Brain microvascular endothelial cell (primary cell): ENCODE measurements around the gene RHOD.

Source experiments
- DNase-seq: peaks from one replicate; pipeline ENCODE4 v3.0.0-alpha.2; 2020
- H3K27ac ChIP-seq: fragments of 250-450 bp; sonication (Bioruptor Pico); 2 replicates; pipeline ENCODE4 v1.5.1; 2020; ENCODE audit warnings: mild to moderate bottlenecking, moderate library complexity
- H3K27me3 ChIP-seq: fragments of 250-450 bp; sonication (Bioruptor Pico); replicated peaks from 2 replicates; pipeline ENCODE4 v1.5.1; 2020; ENCODE audit warnings: mild to moderate bottlenecking
- H3K36me3 ChIP-seq: fragments of 250-450 bp; sonication (Bioruptor Pico); replicated peaks from 2 replicates; pipeline ENCODE4 v1.5.1; 2020; ENCODE audit warnings: mild to moderate bottlenecking
- H3K4me3 ChIP-seq: 2 replicates; pipeline ENCODE4 v1.5.1; 2011; ENCODE audit warnings: low read depth, mild to moderate bottlenecking, control low read depth, low read length, moderate library complexity
- in situ Hi-C: cut with HindIII; loops from 2 replicates; pipeline ENCODE4 v1.10.0; 2017; ENCODE audit warnings: low sequenced_read_pairs, low pct_ligation_motif_present
- TF ChIP-seq, protein P1 (sequence below): IDR thresholded peaks from 2 replicates; pipeline ENCODE4 v1.5.1; 2011; ENCODE audit warnings: low read depth, mild to moderate bottlenecking, moderate library complexity, low read length, control low read depth, inconsistent platforms; ENCODE audit errors: missing control alignments

The RHOD gene

DNA sequence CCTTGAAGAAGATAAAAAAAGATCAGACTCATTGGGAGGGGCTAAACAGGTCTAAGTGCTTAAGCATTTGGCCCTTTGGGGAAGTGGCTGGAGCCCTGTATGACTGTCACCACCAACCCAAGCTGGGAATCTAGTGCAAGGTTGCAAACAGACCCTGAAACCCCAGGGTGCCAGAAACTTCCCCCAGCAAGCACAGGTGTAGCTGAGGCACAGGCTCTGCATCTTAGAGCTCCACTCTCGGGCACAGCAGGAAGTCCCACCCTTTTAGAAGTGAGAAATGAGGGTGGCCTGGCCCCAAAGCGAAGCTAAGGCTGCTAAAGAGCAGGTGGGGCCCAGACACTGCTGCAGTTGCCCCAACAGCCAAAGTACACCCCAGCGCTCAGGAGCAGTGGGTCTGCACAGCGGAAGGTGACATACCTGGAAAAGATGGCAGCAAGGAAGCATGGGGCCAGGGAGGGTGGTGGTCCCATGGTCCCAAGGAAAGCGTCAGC, 56.6 kb downstream of the RHOD start:
- no peak overlapping the region for H3K27ac ChIP-seq
- no peaks in the 10 kb centered on the region for H3K27me3 ChIP-seq
- no peak overlapping the region for H3K4me3 ChIP-seq
- in situ Hi-C loops = no loop called here
- H3K36me3 ChIP-seq = no peaks in the 10 kb centered on the region
- TF ChIP-seq, protein P1, sequence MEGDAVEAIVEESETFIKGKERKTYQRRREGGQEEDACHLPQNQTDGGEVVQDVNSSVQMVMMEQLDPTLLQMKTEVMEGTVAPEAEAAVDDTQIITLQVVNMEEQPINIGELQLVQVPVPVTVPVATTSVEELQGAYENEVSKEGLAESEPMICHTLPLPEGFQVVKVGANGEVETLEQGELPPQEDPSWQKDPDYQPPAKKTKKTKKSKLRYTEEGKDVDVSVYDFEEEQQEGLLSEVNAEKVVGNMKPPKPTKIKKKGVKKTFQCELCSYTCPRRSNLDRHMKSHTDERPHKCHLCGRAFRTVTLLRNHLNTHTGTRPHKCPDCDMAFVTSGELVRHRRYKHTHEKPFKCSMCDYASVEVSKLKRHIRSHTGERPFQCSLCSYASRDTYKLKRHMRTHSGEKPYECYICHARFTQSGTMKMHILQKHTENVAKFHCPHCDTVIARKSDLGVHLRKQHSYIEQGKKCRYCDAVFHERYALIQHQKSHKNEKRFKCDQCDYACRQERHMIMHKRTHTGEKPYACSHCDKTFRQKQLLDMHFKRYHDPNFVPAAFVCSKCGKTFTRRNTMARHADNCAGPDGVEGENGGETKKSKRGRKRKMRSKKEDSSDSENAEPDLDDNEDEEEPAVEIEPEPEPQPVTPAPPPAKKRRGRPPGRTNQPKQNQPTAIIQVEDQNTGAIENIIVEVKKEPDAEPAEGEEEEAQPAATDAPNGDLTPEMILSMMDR = no peak
- no peak for DNase-seq

DNA sequence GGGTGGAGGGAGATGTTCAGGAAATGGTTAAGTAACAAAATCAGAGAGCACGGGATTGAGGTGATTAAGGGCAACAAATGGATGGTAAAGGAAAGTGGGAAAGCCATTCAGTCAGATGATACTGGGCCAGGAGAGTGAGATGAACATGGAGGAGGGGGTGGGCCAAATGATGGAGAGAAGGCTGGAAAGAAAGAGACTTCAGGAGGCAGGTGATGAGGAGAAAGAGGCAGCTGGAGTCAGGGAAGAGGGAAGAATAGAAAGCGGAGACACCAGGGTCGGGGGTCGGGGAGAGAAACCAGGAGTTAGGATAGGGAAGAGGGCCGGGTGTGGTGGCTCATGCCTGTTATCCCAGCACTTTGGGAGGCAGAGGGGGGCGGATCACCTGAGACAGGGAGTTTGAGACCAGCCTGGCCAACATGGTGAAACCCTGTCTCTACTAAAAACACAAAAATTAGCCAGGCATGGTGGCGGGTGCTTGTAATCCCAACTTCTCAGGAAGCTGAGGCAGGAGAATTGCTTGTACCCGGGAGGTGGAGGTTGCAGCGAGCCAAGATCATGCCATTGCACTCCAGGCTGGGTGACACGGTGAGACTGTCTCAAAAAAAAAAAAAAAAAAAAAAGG, 57.7 kb downstream of the RHOD start:
- TF ChIP-seq, protein P1 = no peak
- Histone ChIP-seq H3K36me3 (no peaks in the 10 kb centered on the region), H3K27me3 (no peaks in the 10 kb centered on the region), H3K4me3 (no peak overlapping the region), H3K27ac (no peak overlapping the region)
- in situ Hi-C loops = no loop called here
- DNase-seq = no peak

DNA sequence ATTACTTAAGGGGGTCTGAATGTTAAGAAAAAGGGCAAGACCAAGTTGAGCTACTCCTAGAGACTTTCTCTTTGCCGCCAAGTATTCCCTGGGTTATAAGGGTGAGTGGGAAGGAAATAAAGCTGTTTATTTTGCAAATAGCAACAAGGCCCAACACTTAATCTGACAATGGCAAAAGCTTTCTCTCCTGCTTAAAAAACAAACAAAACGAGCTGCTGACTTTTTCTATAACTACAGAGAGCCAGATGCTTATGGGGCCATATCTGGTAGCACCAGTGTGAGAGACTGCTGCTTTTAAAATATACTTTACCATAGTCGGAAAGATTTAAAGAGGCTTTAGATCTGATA, 60.1 kb downstream of the RHOD start:
- Histone ChIP-seq H3K36me3 (no peaks in the 10 kb centered on the region), H3K4me3 (no peak overlapping the region), H3K27me3 (no peaks in the 10 kb centered on the region), H3K27ac (no peak overlapping the region)
- no peak for DNase-seq
- TF ChIP-seq, protein P1 = no peak
- in situ Hi-C loops = no loop called here

DNA sequence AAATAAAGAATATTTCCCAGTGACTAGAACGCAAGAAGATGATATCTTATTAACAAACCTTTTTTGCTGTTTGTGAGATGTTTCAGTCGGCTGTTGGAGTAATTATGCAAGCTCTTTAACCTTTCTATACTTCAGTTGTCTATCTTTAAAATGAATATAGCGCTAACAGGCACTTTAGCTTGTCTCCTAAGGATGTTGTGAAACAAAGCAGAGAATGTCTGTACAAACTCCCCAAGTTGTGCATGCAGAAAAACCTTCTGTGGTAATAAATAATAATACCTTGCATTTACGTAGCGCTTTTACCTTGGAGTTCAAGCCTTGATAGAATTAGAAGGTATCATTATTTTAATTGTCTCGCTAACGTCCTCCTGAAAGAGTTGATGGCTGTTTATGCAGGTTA, 60.5 kb downstream of the RHOD start:
- H3K4me3 ChIP-seq = no peak overlapping the region
- H3K27me3 ChIP-seq = no peaks in the 10 kb centered on the region
- TF ChIP-seq, protein P1 = no peak
- in situ Hi-C loops = no loop called here
- H3K36me3 ChIP-seq = no peaks in the 10 kb centered on the region
- H3K27ac ChIP-seq = no peak overlapping the region
- DNase-seq = no peak

DNA sequence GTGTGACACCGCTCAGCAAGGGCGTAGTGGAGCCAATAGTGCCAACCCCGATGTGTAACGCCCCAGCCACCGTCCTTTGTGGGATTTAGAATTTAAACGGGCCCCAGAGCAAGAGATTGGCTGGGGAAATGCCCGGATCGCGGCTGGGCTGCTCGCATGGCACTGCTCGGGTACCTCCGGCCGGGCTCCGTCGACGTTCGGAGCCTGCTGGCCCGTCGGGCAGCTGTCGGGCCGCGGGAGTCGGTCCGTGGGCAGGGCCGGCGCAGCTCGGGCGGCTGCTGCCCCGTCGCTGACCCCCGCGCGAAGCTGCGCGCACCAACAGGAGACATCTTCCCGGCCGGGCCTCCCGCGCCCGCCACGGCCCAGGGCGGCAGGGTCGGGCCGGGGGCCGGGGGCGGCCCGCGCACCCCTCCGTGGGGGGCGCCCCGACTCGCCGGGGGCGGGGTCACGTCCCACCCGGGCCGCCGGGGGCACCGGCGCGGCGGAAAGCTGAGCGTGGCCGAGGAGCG, 61.1 kb downstream of the RHOD start:
- peak overlapping the region; percentile 50 for H3K4me3 ChIP-seq
- no peaks in the 10 kb centered on the region for H3K36me3 ChIP-seq
- no peak overlapping the region for H3K27ac ChIP-seq
- DNase-seq = no peak
- TF ChIP-seq, protein P1 = no peak
- in situ Hi-C loops = no loop called here
- H3K27me3 ChIP-seq = no peaks in the 10 kb centered on the region
